Small intestine (tissue), 7 donors: ENCODE results near the gene RALGAPB. TPM values are rescaled to one million over a fixed set of nuclear protein-coding genes. Genes with fewer than 3 reads are reported as not detected.
"Not testable (repeated sequence)": the region's sequence is repeated elsewhere in the genome, so short reads cannot be mapped to it uniquely, and the experiment has no call there.

Source experiments
- DNase-seq, 2 donors: peaks; one replicate each; pipeline versions ENCODE4 v3.0.0 to v3.0.0-alpha.2; 2013
- FAIRE-seq: peaks from 2 replicates; lab custom pipeline; 2012; peaks lifted over from hg19 to GRCh38; lab: Jason Lieb, UNC
- H3K27ac ChIP-seq, 3 donors: one replicate each; pipeline ENCODE4 v1.5.1; 2013; ENCODE audit warnings: low read length in 2 of 3, mild to moderate bottlenecking in 2 of 3, control low read depth in 1 of 3, inconsistent platforms in 1 of 3, low read depth in 1 of 3, moderate library complexity in 1 of 3
- H3K27me3 ChIP-seq, 3 donors: one replicate each; pipeline ENCODE4 v1.6.1; 2013; ENCODE audit warnings: low read length in 3 of 3, inconsistent platforms in 1 of 3; ENCODE audit not compliant: control insufficient read depth in 3 of 3, insufficient read depth in 3 of 3
- H3K36me3 ChIP-seq, 3 donors: one replicate each; pipeline ENCODE4 v1.6.1; 2013; ENCODE audit warnings: low read length in 3 of 3, inconsistent platforms in 1 of 3, low read depth in 1 of 3, mild to moderate bottlenecking in 1 of 3, moderate library complexity in 1 of 3; ENCODE audit not compliant: control insufficient read depth in 3 of 3, insufficient read depth in 2 of 3
- H3K4me1 ChIP-seq, 3 donors: one replicate each; pipeline ENCODE4 v1.6.1; 2013; ENCODE audit warnings: low read length in 2 of 3, inconsistent platforms in 1 of 3, low read depth in 1 of 3, mild to moderate bottlenecking in 1 of 3, moderate library complexity in 1 of 3; ENCODE audit not compliant: control insufficient read depth in 3 of 3, insufficient read depth in 2 of 3
- H3K4me3 ChIP-seq, 3 donors: one replicate each; pipeline ENCODE4 v1.5.1; 2013; ENCODE audit warnings: low read length in 3 of 3, control low read depth in 1 of 3, inconsistent platforms in 1 of 3, low read depth in 1 of 3, mild to moderate bottlenecking in 1 of 3, moderate library complexity in 1 of 3
- H3K9me3 ChIP-seq, 2 donors: one replicate each; pipeline ENCODE4 v1.6.1; 2013; ENCODE audit warnings: low read depth in 1 of 2, low read length in 1 of 2; ENCODE audit not compliant: control insufficient read depth in 2 of 2, insufficient read depth in 1 of 2
- WGBS, 3 donors: extraction: QIAGEN DNeasy Blood & Tissue Kit; methylation state at CpG; one replicate each; pipeline ENCODE4 v1.1.7; 2013; 5-methylcytosine and 5-hydroxymethylcytosine counted together
- polyA plus RNA-seq, 4 donors: library from polyadenylated mRNA; stranded (reverse) in 3 of 4; unstranded in 1 of 4; fragments of 200-250 nt in 3 of 4; fragments of 120-200 nt in 1 of 4; gene quantifications; one replicate each; pipeline versions ENCODE4 v1.2.1 to v1.2.3, GENCODE V29; 2013
- donor health status: healthy with polysubstance abuse.
- donor health status: control.
- donor health status: control.
- donor health status: Bipolar disorder and iron deficiency.
- donor health status: healthy.

The RALGAPB gene
- polyA plus RNA-seq, 4 donors = 9.9 to 26.0 (median 17.1) TPM

DNA sequence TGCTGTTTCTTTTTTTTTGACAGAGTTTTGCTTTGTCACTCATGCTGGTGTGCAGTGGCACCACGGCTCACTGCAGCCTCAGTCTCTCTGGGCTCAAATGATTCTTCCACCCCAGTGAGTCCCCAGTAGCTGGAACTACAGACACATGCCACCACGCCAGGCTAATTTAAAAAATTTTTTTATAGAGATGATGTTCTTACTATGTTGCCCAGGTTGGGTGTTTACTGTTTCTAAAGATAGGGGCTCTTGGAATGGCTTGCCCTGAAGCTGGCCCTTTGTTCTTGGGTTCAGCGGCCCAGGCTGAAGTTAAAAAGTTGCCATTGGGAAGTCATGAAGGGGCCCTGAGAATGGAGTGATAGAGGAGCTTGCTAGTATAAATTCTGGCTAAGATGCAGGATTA is 16.5 kb downstream of the RALGAPB start:
- Histone ChIP-seq H3K4me1 (no peaks in the 10 kb centered on the region), H3K27me3 (no peaks in the 10 kb centered on the region), H3K4me3 (no peak overlapping the region), H3K9me3 (no peaks in the 10 kb centered on the region), H3K27ac (no peak overlapping the region), H3K36me3 (peaks cover 0 to 20% (median 16%) of the 10 kb centered on the region in 3 donors)
- 96 to 99% (median 97%) methylated on average over 3 of the region's 3 CpGs for WGBS, 3 donors
- FAIRE-seq = no peak
- DNase-seq = no peak

DNA sequence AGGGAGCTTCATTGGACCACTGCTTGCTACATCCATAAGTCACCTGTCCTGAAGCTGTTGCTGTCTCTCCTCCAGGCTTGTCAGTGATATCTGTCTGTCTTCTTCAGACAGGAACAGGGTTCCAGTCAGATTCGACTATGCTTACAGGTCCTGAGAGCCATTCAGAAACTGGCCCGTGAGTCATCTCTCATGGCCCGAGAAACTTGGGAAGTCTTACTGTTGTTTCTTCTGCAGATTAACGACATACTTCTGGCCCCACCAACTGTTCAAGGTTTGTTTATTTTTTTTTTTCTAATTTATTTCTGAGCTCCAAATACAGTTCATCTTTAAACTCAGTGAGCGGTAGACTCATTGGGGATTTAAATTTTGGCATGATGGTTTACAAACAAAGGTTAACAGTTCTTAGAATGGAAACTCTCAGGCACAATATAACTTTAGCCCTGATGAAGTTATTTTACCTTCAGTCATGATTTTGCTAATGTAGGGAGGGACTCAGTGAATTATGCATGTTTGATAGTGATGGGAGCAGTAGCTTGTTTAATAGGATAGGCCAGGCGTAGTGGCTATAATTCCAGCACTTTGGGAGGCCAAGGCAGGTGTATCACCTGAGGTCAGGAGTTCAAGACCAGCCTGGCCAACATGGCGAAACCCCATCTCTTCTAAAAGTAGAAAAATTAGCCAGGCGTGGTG is 24.7 kb downstream of the RALGAPB start:
- DNase-seq (no peak), FAIRE-seq (no peak)
- Histone ChIP-seq H3K27ac (no peak overlapping the region), H3K36me3 (peaks cover 12 to 30% (median 13%) of the 10 kb centered on the region in 3 donors), H3K9me3 (no peaks in the 10 kb centered on the region), H3K4me1 (no peaks in the 10 kb centered on the region), H3K27me3 (no peaks in the 10 kb centered on the region), H3K4me3 (no peak overlapping the region)
- WGBS, 3 donors = 88 to 97% (median 93%) methylated on average over 8 of the region's 8 CpGs

GRCh38 chr20:38498909-38499308 is 26.3 kb downstream of the RALGAPB start:
- no peak for FAIRE-seq
- Histone ChIP-seq H3K27ac (no peak overlapping the region), H3K36me3 (peaks cover 12 to 27% (median 17%) of the 10 kb centered on the region in 3 donors), H3K4me3 (no peak overlapping the region), H3K27me3 (no peaks in the 10 kb centered on the region), H3K9me3 (no peaks in the 10 kb centered on the region), H3K4me1 (no peaks in the 10 kb centered on the region)
- WGBS, 3 donors = 90 to 100% (median 93%) methylated on average over 1 of the region's 1 CpG
- no peak for DNase-seq

DNA sequence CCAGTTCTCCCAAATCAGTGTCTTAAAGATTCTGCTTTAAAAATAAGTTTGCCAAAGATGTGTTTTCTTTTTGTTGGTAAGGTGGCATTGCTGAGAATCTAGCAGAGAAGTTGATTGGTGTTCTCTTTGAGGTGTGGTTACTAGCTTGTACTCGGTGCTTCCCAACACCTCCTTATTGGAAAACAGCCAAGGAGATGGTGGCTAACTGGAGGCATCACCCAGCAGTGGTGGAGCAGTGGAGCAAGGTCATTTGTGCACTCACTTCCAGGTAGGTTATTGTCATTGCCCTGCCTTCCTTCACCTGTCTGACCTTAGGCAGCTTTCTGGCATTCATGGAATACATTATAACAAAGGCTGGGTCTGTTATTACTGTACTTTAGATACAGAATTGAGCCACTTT is 26.7 kb downstream of the RALGAPB start:
- Histone ChIP-seq H3K4me1 (no peaks in the 10 kb centered on the region), H3K27ac (no peak overlapping the region), H3K9me3 (no peaks in the 10 kb centered on the region), H3K4me3 (no peak overlapping the region), H3K27me3 (no peaks in the 10 kb centered on the region), H3K36me3 (peaks cover 12 to 26% (median 17%) of the 10 kb centered on the region in 3 donors)
- DNase-seq = peak in 1 of 2 donors; percentile 32
- FAIRE-seq = no peak
- whole genome bisulfite sequencing, 3 donors = 16 to 71% (median 54%) methylated on average over 1 of the region's 1 CpG

DNA sequence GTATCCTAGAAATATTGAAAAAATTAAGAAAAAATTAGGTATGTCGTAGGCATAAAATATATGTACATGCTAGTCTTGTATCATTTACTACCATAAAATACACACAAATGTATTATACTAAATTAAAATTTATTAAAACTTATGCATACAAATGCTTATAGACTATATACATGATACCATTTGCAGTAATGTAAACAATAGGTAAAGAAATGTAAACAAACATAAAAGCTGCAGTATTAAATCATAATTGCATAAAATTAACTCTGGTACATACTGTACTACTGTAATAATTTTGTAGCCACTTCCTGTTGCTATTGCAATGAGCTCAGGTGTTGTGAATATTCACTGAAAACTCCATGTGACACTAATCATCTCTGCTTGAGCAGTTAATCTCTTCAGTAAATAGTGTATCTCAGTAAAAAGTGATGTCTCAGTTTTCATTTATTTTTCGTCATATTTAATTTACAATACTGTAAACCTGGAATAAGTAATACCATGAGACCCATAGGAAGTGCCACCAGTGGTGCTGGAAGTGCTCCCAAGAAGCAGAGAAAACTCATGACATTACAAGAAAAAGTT is 29.3 kb downstream of the RALGAPB start:
- DNase-seq (no peak), FAIRE-seq (no peak)
- Histone ChIP-seq H3K27me3 (no peaks in the 10 kb centered on the region), H3K4me1 (no peaks in the 10 kb centered on the region), H3K9me3 (no peaks in the 10 kb centered on the region), H3K27ac (no peak overlapping the region), H3K36me3 (peaks cover 12 to 31% (median 17%) of the 10 kb centered on the region in 3 donors), H3K4me3 (no peak overlapping the region)
- WGBS, 3 donors = 93 to 99% (median 98%) methylated on average over 2 of the region's 2 CpGs

- DNase-seq = no peak
- no peak for FAIRE-seq
Measured at GRCh38 chr20:38504368-38505090, 31.9 kb downstream of the RALGAPB start.

DNA sequence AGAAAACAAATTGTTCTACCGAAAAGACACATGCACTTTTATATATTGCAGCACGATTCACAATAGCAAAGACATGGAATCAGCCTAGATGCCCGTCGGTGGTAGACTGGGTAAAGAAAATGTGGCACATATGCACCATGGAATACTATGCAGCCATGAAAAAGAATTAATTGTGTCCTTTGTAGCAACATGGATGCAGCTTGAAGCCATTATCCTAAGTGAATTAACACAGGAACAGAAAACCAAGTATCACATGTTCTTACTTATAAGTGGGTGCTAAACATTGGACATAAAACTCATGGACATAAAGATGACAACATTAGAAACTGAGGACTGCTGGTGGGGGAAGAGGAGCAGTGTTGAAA is 32.4 kb downstream of the RALGAPB start:
- Histone ChIP-seq H3K4me3 (no peak overlapping the region), H3K9me3 (no peaks in the 10 kb centered on the region), H3K36me3 (peaks cover 12 to 24% (median 21%) of the 10 kb centered on the region in 3 donors), H3K27me3 (no peaks in the 10 kb centered on the region), H3K27ac (no peak overlapping the region), H3K4me1 (no peaks in the 10 kb centered on the region)
- FAIRE-seq (no peak), DNase-seq (no peak)
- 97 to 100% (median 98%) methylated on average over 4 of the region's 4 CpGs for whole genome bisulfite sequencing, 3 donors

More at GRCh38 chr20:38504368-38505090, 31.9 kb downstream of the RALGAPB start:
- Histone ChIP-seq H3K27me3 (no peaks in the 10 kb centered on the region), H3K4me3 (no peak overlapping the region), H3K4me1 (no peaks in the 10 kb centered on the region), H3K9me3 (no peaks in the 10 kb centered on the region), H3K27ac (no peak overlapping the region), H3K36me3 (peaks cover 13 to 24% (median 20%) of the 10 kb centered on the region in 3 donors)
- whole genome bisulfite sequencing, 3 donors = 98 to 100% (median 99%) methylated on average over 3 of the region's 3 CpGs

- peaks cover 5 to 13% (median 12%) of the 10 kb centered on the region in 3 donors for H3K36me3 ChIP-seq
- H3K4me3 ChIP-seq, H3K27me3 ChIP-seq, FAIRE-seq, DNase-seq, H3K27ac ChIP-seq, H3K4me1 ChIP-seq, H3K9me3 ChIP-seq: not testable (repeated sequence)
- WGBS, 3 donors = 97 to 98% (median 97%) methylated on average over 19 of the region's 19 CpGs
Measured at GRCh38 chr20:38511726-38512125, 39.1 kb downstream of the RALGAPB start.
